ENCODE data around the gene CA5A.
"Not testable (repeated sequence)": the region's sequence is repeated elsewhere in the genome, so short reads cannot be mapped to it uniquely, and the experiment has no call there.

DNA sequence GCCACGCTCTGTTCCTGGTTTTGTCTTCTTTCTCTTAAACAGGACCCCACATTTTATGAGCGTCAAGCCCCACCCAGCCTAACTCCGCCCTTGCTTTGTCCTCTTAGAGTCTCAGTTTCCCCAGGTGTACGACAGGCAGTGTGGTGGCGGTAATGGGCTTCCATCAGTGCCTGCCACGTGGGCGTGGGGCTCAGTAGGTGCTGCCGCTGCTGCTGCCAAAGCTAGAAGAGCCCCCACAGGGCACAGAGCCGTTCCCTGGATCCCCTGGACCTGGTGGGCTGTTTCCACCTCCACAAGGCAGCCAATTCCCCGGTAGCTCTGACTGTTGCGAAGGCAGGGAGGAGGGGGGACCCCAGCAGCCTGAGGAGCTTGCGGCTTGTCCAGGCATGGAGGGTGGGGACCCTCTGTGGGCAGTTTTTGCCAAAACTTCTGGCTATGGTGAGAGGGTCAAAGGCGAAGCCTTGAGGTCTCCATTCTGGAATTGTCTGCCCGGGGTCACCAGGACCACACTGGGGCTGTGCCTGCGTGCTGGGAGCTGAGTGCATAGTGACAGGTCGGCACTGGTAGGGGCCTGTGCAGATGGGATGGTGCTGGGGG is 39.3 kb downstream of the CA5A start:
- TF ChIP-seq GABPA, POLR2AphosphoS5 (IDR thresholded peaks at IDR 0.05; ENCODE audit: low read depth): not testable (repeated sequence)
- TF ChIP-seq, protein P1, sequence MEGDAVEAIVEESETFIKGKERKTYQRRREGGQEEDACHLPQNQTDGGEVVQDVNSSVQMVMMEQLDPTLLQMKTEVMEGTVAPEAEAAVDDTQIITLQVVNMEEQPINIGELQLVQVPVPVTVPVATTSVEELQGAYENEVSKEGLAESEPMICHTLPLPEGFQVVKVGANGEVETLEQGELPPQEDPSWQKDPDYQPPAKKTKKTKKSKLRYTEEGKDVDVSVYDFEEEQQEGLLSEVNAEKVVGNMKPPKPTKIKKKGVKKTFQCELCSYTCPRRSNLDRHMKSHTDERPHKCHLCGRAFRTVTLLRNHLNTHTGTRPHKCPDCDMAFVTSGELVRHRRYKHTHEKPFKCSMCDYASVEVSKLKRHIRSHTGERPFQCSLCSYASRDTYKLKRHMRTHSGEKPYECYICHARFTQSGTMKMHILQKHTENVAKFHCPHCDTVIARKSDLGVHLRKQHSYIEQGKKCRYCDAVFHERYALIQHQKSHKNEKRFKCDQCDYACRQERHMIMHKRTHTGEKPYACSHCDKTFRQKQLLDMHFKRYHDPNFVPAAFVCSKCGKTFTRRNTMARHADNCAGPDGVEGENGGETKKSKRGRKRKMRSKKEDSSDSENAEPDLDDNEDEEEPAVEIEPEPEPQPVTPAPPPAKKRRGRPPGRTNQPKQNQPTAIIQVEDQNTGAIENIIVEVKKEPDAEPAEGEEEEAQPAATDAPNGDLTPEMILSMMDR (IDR thresholded peaks at IDR 0.05; ENCODE audit: insufficient read depth, low read length) = not testable (repeated sequence)

All from HL-60 (cell line).